ENCODE results near the gene CDK11B. TPM values are rescaled to one million over a fixed set of nuclear protein-coding genes. Genes with fewer than 3 reads are reported as not detected.
"Not testable (repeated sequence)": the region's sequence is repeated elsewhere in the genome, so short reads cannot be mapped to it uniquely, and the experiment has no call there.

CDK11B gene
- total RNA-seq, 1 donor from 2014 or later: 12.6 TPM

DNA sequence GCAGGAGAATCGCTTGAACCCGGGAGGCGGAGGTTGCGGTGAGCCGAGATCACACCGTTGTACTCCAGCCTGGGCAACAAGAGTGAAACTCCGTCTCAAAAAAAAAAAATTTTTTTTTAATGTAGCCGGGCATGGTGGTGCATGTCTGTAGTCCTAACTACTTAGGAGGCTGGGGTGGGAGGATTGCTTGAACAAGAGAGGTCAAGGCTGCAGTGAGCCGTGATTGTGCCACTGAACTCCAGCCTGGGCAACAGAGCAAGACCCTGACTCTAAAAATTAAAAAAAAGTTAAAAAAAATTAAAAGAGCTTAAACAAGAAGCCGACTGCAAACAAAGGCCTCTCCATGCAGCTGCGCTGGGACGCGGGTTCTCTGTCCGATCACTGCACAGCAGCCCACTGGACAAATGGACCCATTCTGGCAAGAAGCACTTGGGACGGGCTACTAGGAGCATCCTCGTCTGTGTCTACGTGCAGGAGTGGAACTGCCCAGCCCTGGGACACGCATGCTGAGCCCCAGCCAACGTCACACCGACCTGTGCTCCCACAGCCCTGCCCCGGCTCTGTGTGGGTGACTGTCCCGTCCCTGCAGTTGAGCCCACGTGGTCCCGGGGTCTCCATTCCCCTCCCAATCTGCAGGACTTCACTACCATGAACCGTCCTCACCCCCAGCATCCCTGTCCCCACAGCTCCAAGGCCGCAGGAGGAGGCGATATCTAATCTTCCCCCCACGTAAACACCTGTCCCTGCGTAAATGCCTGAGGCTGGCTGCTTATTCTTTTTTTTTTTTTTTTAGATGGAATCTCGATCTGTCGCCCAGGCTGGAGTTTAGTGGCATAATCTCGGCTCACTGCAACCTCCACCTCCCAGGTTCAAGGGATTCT, 21.5 kb upstream of the CDK11B start:
- Histone ChIP-seq H3K9me3 (ENCODE audit: low read depth) (no peaks in the 10 kb centered on the region), H3K27ac (no peak overlapping the region), H2AFZ (replicated peaks) (no peak overlapping the region), H3K36me3 (no peaks in the 10 kb centered on the region), H3K27me3 (no peaks in the 10 kb centered on the region), H3F3A (ENCODE audit: low read depth) (no peaks in the 10 kb centered on the region), H3K79me2 (ENCODE audit: low read depth) (peaks cover 75% of the 10 kb centered on the region), H4K20me1 (ENCODE audit: low read depth) (peaks cover 66% of the 10 kb centered on the region), H3K4me3 (no peak overlapping the region), H3K4me2 (no peak overlapping the region), H3K4me1 (no peaks in the 10 kb centered on the region), H3K9ac (no peak overlapping the region)
- Mint-ChIP-seq H3K27ac (no peak overlapping the region), H3K9me3 (no peaks in the 10 kb centered on the region), H3K4me3 (no peak overlapping the region), H3K36me3 (peaks cover 4% of the 10 kb centered on the region), H3K27me3 (ENCODE audit: insufficient read depth, low read depth) (peaks cover 2% of the 10 kb centered on the region), H3K4me1 (peaks cover 15% of the 10 kb centered on the region)
- no peak for DNase-seq (ENCODE audit: low spot score)
- TF ChIP-seq EZH2phosphoT487 (IDR thresholded peaks at IDR 0.05) (no peak), EZH2 (IDR thresholded peaks at IDR 0.05) (no peak)
- TF ChIP-seq, protein P1, sequence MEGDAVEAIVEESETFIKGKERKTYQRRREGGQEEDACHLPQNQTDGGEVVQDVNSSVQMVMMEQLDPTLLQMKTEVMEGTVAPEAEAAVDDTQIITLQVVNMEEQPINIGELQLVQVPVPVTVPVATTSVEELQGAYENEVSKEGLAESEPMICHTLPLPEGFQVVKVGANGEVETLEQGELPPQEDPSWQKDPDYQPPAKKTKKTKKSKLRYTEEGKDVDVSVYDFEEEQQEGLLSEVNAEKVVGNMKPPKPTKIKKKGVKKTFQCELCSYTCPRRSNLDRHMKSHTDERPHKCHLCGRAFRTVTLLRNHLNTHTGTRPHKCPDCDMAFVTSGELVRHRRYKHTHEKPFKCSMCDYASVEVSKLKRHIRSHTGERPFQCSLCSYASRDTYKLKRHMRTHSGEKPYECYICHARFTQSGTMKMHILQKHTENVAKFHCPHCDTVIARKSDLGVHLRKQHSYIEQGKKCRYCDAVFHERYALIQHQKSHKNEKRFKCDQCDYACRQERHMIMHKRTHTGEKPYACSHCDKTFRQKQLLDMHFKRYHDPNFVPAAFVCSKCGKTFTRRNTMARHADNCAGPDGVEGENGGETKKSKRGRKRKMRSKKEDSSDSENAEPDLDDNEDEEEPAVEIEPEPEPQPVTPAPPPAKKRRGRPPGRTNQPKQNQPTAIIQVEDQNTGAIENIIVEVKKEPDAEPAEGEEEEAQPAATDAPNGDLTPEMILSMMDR (IDR thresholded peaks at IDR 0.05): no peak

DNA sequence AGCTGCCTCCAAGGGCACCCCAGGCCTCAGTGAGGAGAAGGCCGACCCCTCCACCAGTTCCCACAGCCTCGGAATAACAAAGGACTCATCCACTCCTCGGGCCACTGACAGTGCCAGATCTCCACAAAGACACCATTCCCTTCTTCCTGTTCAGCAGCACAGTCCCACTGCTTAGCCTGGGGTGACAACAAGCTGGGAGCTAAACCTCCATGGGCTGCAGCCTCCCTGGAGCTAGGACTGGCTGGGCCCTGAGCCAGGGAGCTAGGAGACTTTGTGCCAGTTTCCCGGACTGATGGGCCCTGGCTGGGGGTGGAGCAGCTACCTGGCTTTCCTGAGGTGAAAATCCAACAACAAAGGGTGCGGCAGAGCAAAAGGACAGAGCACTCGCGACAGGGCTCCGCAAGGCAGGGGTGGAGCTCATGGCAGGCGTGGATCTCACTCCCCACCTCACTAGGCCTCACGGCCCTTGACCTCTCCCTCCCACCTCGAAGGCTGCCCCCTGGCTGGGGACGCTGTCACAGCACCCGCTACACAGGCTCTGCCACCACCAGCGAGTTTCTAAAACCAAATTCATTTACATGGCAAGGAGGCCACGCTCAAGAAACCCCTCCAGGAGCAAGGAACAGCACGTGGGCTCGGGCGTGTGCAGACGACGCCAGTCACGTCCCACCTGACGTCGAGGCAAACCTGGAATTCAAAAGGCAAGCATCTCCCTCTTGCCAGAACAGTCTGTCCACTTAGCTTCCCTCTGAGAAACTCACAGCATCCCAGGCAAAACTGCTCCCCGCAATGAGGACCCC, 20.0 kb upstream of the CDK11B start:
- Histone ChIP-seq H3K27ac (peak overlapping the region; percentile 46), H3K79me2 (ENCODE audit: low read depth) (peaks cover 61% of the 10 kb centered on the region), H3K9me3 (ENCODE audit: low read depth) (no peaks in the 10 kb centered on the region), H2AFZ (replicated peaks) (no peak overlapping the region), H4K20me1 (ENCODE audit: low read depth) (peaks cover 51% of the 10 kb centered on the region), H3K4me3 (no peak overlapping the region), H3K9ac (no peak overlapping the region), H3K27me3 (no peaks in the 10 kb centered on the region), H3F3A (ENCODE audit: low read depth) (no peaks in the 10 kb centered on the region), H3K4me1 (no peaks in the 10 kb centered on the region), H3K4me2 (no peak overlapping the region), H3K36me3 (no peaks in the 10 kb centered on the region)
- Mint-ChIP-seq H3K36me3 (peaks cover 2% of the 10 kb centered on the region), H3K4me3 (no peak overlapping the region), H3K27ac (no peak overlapping the region), H3K9me3 (no peaks in the 10 kb centered on the region), H3K27me3 (ENCODE audit: insufficient read depth, low read depth) (peaks cover 2% of the 10 kb centered on the region), H3K4me1 (peaks cover 14% of the 10 kb centered on the region)
- no peak for DNase-seq (ENCODE audit: low spot score)
- TF ChIP-seq, protein P1 (IDR thresholded peaks at IDR 0.05): peak; percentile 24
- TF ChIP-seq EZH2 (IDR thresholded peaks at IDR 0.05) (no peak), EZH2phosphoT487 (IDR thresholded peaks at IDR 0.05) (no peak)

DNA sequence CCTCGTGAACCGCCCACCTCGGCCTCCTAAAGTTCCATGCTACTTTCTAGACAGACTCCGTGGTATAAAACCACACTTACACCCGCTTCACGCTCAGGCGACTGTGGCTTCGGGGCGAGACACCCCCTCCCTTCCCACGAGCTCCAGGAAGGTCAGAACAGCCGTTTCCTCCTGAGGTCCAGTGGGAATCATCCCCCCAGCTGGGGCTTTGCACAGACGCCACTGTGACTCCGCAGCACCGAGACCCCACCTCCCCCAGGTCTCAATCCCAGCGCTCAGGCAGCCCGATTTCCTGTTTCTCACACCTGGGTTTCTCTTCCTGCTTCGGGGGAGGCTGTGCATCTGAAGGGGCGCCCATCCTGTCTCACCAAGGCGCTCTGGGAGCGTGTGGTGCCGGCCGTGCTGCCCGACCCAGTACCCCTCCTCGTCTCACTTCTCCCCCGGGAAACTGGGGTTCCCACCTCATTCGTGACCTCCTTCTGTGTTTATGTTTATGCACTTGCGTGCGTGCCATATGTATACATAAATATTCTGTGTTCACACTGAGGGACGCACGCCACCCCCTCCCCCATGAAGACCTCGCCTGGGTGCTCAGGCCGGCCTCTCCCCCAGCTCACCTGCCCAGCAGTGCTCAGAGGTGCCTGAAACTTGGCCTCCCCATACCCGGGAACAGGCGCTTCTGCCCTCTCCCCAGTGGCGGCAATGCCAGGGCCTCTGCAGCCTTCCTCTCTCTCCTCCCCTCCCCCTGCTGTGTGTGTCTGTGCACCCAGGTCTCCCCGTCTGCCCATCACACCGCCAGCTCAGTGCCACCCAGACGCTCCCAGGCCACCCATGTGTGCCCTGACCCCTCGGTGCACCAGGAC, 19.1 kb upstream of the CDK11B start:
- Histone ChIP-seq H2AFZ (replicated peaks) (no peak overlapping the region), H3K36me3 (no peaks in the 10 kb centered on the region), H3K79me2 (ENCODE audit: low read depth) (peaks cover 53% of the 10 kb centered on the region), H3K9me3 (ENCODE audit: low read depth) (no peaks in the 10 kb centered on the region), H3F3A (ENCODE audit: low read depth) (no peaks in the 10 kb centered on the region), H3K4me3 (no peak overlapping the region), H3K27me3 (no peaks in the 10 kb centered on the region), H4K20me1 (ENCODE audit: low read depth) (peaks cover 43% of the 10 kb centered on the region), H3K9ac (no peak overlapping the region), H3K4me1 (no peaks in the 10 kb centered on the region), H3K4me2 (no peak overlapping the region), H3K27ac (no peak overlapping the region)
- Mint-ChIP-seq H3K4me1 (peaks cover 11% of the 10 kb centered on the region), H3K27ac (no peak overlapping the region), H3K36me3 (peaks cover 4% of the 10 kb centered on the region), H3K27me3 (ENCODE audit: insufficient read depth, low read depth) (no peaks in the 10 kb centered on the region), H3K9me3 (no peaks in the 10 kb centered on the region), H3K4me3 (no peak overlapping the region)
- DNase-seq (ENCODE audit: low spot score): no peak
- TF ChIP-seq EZH2 (IDR thresholded peaks at IDR 0.05): no peak
- TF ChIP-seq, protein P1 (IDR thresholded peaks at IDR 0.05): no peak
- TF ChIP-seq EZH2phosphoT487 (IDR thresholded peaks at IDR 0.05): no peak

DNA sequence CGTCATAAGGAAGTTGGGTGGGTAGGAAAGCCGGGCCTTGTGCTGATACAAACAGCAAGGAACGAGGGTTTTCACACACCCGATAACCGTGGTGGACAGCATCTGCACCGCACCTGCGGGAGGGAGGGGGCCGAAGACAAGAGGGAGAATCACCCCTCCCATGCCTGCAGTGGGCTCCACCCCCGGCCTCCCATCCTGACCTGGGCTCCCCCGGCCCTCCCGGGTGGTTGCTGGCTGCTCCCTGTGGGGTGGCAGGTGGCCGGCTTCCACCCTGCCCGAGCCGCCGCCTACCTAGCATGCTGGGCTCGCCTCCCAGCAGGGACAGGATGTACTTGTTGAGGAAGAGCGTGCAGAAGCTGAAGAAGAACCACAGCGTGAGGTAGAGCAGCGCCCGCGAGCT, 17.3 kb upstream of the CDK11B start:
- not testable (repeated sequence) for DNase-seq (ENCODE audit: low spot score); H3K9ac ChIP-seq; H3K36me3 ChIP-seq; H3K4me1 ChIP-seq; H3K27me3 Mint-ChIP-seq (ENCODE audit: insufficient read depth, low read depth); H3F3A ChIP-seq (ENCODE audit: low read depth); H3K36me3 Mint-ChIP-seq; H3K9me3 Mint-ChIP-seq; H3K4me3 ChIP-seq; H3K27me3 ChIP-seq; H3K4me3 Mint-ChIP-seq; H2AFZ ChIP-seq (replicated peaks); H3K27ac ChIP-seq; H3K4me2 ChIP-seq; H3K4me1 Mint-ChIP-seq; H3K9me3 ChIP-seq (ENCODE audit: low read depth); H3K27ac Mint-ChIP-seq
- Histone ChIP-seq H3K79me2 (ENCODE audit: low read depth) (peaks cover 35% of the 10 kb centered on the region), H4K20me1 (ENCODE audit: low read depth) (peaks cover 28% of the 10 kb centered on the region)

DNA sequence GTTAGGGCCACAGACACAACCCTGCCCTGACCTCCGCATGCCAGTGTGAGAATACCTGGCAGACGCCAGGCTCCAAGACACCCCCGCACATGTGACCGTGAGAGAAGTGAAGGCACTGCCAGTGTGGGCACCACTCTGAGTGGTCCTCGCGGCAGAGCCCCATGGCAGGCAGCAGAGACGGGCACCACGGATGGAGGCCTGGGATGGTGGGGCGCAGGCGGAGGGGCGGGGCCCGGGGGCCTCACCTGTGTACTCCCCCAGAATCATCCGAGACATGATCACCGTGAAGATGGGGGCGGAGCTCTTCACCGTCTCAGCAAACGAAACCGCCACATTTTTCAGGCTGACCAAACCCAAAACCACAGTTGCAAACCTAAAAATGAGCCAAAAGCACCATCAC, 16.4 kb upstream of the CDK11B start:
- H3K36me3 ChIP-seq; H3K4me3 ChIP-seq; H2AFZ ChIP-seq (replicated peaks); H3K9me3 ChIP-seq (ENCODE audit: low read depth); H3K27ac ChIP-seq; H3F3A ChIP-seq (ENCODE audit: low read depth); H3K9me3 Mint-ChIP-seq; H3K27me3 ChIP-seq; H3K4me1 Mint-ChIP-seq; H3K36me3 Mint-ChIP-seq; H3K27me3 Mint-ChIP-seq (ENCODE audit: insufficient read depth, low read depth); H3K9ac ChIP-seq; H3K4me3 Mint-ChIP-seq; H3K4me2 ChIP-seq; H3K4me1 ChIP-seq; H3K27ac Mint-ChIP-seq; DNase-seq (ENCODE audit: low spot score): not testable (repeated sequence)
- Histone ChIP-seq H3K79me2 (ENCODE audit: low read depth) (peaks cover 27% of the 10 kb centered on the region), H4K20me1 (ENCODE audit: low read depth) (peaks cover 20% of the 10 kb centered on the region)
